GM20000 (cell line): Measurements from ENCODE around the gene CUBN.

Source experiments
- DNase-seq: peaks from one replicate; pipeline ENCODE4 v3.0.0; 2012; ENCODE audit warnings: low spot score
- CTCF ChIP-seq: IDR thresholded peaks from 2 replicates; pipeline ENCODE4 v1.5.1; 2012; ENCODE audit warnings: mild to moderate bottlenecking, control low read depth; ENCODE audit errors: extremely low read depth, missing control alignments

Gene CUBN

GRCh38 chr10:16812676-16813075, 316.9 kb downstream of the CUBN start:
- TF ChIP-seq CTCF, result no peak
- no peak for DNase-seq

GRCh38 chr10:16811765-16812164, 317.8 kb downstream of the CUBN start:
- no peak for TF ChIP-seq CTCF
- DNase-seq, result no peak

GRCh38 chr10:16811292-16811691, 318.3 kb downstream of the CUBN start:
- DNase-seq, result no peak
- TF ChIP-seq CTCF, result no peak

GRCh38 chr10:16809074-16809718, 320.4 kb downstream of the CUBN start:
- peak; percentile 58 for DNase-seq
- peak; percentile 54 for TF ChIP-seq CTCF

GRCh38 chr10:16804123-16804522, 325.5 kb downstream of the CUBN start:
- no peak for DNase-seq
- TF ChIP-seq CTCF, result no peak

- TF ChIP-seq CTCF, result no peak
- DNase-seq, result no peak
These were observed 326.1 kb downstream of the CUBN start for GRCh38 chr10:16803464-16803863.

GRCh38 chr10:16799621-16800020, 330.0 kb downstream of the CUBN start:
- no peak for TF ChIP-seq CTCF
- DNase-seq, result peak; percentile 27
